Stimulated activated CD8-positive, alpha-beta memory T cell treated with anti-CD3 and anti-CD28 coated beads, Interleukin-15, amount 100 ng/mL, for 24 hours (primary cell): ENCODE measurements around the gene DLG1.
"Not testable (repeated sequence)": the region's sequence is repeated elsewhere in the genome, so short reads cannot be mapped to it uniquely, and the experiment has no call there.

ENCODE experiments used
- DNase-seq: peaks from one replicate; pipeline ENCODE4 v3.0.0-alpha.2; 2020; ENCODE audit warnings: low read depth

The DLG1 gene

GRCh38 chr3:197093871-197094270 lies 204.5 kb downstream of the DLG1 start:
- DNase-seq, result no peak

- no peak for DNase-seq
These were observed 210.0 kb downstream of the DLG1 start for GRCh38 chr3:197088370-197088769.

DNA sequence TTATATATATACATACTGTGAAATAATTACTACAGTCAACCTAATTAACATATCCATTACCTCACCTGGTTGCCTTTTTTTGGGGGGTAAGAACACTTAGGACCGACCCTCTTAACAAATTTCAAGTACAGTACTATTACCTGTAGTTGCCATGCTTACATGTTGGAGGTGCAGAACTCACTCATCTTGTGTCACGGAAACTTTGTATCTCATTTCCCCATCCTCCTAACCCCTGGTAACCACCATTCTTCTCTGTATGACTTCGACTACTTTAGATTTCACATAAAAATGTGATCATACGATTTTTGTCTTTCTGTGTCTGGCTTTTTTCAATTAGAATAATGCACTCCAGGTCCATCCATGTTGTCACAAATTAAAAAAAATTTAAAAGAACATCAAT lies 213.3 kb downstream of the DLG1 start:
- DNase-seq, result no peak

DNA sequence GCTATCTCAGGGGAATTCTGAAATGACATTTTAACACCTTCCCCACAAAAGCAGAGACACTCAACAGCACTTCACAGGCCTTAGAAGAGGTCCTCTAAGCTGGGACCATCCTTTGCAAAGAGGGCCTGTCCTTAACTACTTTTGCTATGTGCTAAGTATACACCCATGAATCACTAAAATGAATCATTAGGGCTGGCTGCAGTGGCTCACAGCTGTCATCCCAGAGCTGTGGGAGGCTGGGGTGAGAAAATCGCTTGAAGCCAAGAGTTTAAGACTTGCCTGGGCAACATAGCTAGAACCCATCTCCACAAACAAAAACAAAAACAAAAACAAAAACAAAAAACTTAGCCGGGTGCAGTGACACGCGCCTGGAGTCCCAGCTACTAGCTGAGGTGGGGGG lies 214.9 kb downstream of the DLG1 start:
- DNase-seq, result no peak

DNA sequence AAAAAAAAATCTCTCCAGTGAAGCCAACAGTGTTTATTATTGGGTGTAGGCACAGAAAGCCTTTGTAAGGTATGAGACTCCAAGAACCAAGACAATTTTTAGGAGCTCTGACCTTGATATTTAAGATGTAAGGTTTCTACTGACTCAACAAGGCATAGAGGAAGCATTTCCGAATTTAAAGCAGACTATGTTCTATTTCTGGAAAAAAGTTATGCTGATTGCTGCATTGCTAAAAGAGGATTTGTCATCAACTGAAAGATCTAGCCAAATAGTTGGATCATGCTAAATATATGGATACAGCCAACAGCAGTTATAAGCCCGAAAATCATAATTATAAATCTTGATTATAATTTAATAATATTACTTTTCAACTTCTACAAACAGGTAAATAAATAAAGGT lies 215.5 kb downstream of the DLG1 start:
- no peak for DNase-seq

GRCh38 chr3:197080344-197080743 lies 218.1 kb downstream of the DLG1 start:
- DNase-seq, result no peak

DNA sequence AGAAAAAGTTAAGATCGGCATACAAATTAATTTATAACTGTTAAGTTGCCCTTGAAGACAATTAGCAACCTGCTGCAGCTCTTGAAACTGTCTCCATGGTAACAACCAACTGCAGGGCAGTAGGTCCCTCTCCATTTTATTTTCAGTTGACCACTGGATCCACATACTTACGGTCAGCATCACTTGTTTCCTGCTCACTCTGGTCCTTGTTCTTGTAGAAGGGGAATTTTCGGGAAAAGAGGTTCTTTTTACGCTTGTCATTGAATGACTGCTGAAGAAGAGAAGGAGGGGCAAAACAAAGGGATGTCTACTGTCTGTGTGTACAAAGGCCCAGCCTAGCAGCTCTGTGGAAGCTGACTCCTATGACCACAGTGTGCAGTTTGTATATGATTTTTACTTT lies 222.0 kb downstream of the DLG1 start:
- DNase-seq, result no peak

- no peak for DNase-seq
These were observed 230.3 kb downstream of the DLG1 start for GRCh38 chr3:197068077-197068476.

- DNase-seq, result no peak
These were observed 233.6 kb downstream of the DLG1 start for GRCh38 chr3:197064771-197065170.

GRCh38 chr3:197062446-197062845 lies 236.0 kb downstream of the DLG1 start:
- no peak for DNase-seq

DNA sequence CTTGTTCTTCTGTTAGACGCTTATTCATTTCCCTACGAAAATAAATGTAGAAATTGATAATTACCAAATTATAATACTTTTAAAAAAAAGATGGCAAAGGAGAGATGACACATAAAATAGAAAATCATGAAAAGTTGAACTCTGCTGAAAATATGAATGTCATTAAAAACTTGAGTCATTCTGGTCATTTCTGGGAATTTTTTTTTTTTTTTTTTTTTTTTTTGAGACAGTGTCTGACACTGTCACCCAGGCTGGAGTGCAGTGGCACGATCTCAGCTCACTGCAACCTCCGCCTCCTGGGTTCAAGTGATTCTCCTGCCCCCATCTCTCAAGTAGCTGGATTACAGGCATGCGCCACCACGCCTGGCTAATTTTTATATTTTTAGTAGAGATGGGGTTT lies 246.8 kb downstream of the DLG1 start:
- not testable (repeated sequence) for DNase-seq

DNA sequence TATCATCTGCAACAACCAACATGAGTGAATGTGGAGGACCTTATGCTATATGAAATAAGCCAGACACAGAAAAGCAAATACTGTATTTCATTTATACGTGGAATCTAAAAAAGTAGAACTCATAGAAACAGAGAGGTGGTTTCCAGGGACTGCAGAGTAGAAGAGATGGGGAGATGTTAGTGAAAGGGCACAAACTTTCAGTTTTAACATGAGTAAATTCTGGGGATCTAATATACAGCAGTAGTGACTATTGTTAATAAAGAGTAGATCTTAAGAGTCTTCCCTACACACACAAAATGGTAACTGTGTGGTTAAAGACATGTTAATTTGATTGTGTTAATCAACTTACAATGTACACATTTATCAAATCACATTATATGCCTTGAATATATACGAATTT lies 247.9 kb downstream of the DLG1 start:
- no peak for DNase-seq

GRCh38 chr3:197042539-197042938 lies 255.9 kb downstream of the DLG1 start:
- no peak for DNase-seq

GRCh38 chr3:197041875-197042488 lies 256.4 kb downstream of the DLG1 start:
- DNase-seq, result no peak

DNA sequence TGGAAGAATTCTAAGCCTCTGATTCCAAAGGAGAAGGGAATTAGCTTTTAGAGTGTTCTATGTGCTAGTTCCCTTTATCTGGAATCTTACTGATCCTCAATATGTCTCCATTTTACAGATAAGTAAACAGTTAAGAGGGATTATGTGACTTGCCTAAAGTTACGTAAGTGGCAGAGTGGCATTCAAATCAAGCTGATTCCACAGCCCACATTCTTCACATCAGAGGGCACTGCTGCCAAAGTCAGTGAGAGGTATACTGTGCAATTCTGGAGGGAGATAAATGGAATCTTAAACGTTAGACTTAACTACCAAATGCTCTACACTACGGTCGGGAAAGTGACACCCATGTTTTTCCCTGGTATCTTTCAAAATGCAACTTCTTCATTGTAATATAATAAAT lies 257.8 kb downstream of the DLG1 start:
- no peak for DNase-seq

- no peak for DNase-seq
These were observed 259.5 kb downstream of the DLG1 start for GRCh38 chr3:197038679-197039462.

DNA sequence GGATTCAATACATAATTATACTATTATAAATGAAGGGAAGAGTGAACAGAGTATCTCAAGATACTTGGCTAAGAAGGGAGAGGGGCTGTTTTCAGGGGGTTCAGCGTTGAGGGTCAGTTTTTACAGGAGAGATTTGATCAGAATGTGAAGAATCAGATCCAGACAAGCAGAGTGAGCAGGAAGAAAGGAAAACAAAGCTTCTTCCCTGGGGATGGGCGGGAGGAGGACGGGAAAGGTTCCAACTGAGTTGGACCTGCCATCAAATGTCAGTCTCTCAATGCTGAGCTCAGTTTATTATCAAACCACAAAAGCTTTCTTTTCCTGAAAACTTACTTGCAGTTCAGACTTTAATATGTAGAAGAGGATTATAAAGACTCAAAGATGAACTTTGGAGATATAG lies 262.8 kb downstream of the DLG1 start:
- no peak for DNase-seq

DNA sequence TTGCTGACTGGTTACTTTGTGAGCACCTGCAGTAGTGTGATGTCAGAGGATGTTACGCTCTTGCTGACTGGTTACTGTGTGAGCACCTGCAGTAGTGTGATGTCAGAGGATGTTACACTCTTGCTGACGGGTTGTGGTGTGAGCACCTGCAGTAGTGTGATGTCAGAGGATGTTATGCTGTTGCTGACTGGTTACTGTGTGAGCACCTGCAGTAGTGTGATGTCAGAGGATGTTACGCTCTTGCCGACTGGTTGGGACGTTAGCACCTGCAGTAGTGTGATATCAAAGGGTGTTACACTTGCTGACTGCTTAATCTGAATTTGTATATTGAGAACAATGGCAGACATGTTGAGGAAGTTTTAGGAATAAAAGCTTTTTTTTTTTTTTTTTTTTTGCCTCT lies 263.6 kb downstream of the DLG1 start:
- DNase-seq, result not testable (repeated sequence)

DNA sequence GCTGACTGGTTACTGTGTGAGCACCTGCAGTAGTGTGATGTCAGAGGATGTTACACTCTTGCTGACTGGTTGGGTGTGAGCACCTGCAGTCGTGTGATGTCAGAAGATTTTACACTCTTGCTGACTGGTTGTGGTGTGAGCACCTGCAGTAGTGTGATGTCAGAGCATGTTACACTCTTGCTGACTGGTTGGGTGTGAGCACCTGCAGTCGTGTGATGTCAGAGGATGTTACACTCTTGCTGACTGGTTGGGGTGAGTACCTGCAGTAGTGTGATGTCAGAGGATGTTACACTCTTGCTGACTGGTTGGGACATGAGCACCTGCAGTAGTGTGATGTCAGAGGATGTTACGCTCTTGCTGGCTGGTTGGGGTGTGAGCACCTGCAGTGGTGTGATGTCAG lies 264.6 kb downstream of the DLG1 start:
- not testable (repeated sequence) for DNase-seq

- no peak for DNase-seq
These were observed 266.8 kb downstream of the DLG1 start for GRCh38 chr3:197031315-197032285.

DNA sequence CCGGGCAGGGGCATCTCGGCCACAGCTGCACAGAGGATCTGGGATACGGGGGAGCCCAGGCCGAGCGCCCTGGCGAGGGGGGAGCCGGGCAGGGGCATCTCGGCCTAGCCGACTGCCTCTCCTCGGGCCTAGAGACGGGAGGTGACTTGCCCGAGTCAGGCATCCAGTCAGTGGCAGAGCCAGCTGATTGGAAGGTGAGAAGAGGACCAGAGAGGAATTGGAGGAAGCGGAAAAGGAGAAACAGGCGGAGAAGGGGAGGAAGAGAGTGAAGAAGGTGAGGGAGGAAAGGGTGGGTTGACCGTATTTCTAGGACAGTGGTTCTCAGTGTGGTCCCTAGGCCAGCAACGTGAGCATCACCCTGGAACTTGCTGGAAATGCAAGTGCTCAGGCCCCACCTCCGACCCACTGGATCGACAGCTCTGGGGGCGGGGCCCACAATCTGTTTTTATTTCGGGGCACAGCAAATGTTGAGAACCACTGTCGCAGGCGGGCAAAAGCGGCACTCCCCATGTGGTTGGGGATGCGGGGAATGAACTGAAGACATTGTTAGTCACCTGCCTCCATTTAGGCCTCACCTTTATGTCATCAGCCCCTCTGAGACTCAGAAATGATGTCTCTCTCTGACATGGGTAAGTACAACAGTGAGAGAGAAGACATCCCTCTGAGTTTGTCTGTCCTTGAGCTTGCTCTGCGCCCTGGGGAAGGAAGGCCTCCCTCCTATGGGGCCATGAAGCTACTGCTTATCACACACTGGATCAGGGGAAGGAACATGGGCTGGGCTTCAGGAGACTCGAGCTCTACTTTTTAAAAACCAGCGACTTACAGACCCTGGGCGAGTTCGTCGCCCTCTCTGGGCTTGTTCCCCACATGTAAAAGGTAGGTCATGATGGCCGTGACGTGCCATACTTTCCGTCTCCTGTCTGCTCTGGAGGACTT lies 267.8 kb downstream of the DLG1 start:
- no peak for DNase-seq
